ENCODE data around the gene HSD17B3.

DNA sequence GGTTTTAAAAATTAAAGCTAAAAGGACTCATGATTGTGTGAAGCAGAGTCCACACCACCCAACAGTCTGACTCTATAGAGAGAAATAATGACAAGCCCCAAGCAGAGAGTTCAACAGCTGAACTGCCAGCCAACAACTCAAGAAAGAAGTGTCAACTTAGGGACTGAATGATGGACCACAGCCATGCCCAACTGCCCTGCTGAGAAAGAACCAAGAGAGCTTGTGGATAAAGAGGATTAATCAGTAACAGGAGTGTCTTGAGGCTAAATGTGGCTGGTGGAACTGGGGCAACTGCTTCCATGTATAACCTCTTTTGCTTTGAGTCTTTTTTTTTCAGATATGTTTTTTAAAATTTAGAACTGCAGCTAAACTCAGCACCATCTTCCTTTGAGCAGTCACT, 109.3 kb downstream of the HSD17B3 start:
- TF ChIP-seq, protein P1, sequence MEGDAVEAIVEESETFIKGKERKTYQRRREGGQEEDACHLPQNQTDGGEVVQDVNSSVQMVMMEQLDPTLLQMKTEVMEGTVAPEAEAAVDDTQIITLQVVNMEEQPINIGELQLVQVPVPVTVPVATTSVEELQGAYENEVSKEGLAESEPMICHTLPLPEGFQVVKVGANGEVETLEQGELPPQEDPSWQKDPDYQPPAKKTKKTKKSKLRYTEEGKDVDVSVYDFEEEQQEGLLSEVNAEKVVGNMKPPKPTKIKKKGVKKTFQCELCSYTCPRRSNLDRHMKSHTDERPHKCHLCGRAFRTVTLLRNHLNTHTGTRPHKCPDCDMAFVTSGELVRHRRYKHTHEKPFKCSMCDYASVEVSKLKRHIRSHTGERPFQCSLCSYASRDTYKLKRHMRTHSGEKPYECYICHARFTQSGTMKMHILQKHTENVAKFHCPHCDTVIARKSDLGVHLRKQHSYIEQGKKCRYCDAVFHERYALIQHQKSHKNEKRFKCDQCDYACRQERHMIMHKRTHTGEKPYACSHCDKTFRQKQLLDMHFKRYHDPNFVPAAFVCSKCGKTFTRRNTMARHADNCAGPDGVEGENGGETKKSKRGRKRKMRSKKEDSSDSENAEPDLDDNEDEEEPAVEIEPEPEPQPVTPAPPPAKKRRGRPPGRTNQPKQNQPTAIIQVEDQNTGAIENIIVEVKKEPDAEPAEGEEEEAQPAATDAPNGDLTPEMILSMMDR (conservative IDR thresholded peaks at IDR 0.05): no peak
- TF ChIP-seq EZH2 (IDR thresholded peaks at IDR 0.05; ENCODE audit: low read depth): no peak

Data from PC-9 (cell line).